HepG2 (cell line): ENCODE results near the gene PTGIS. TPM values are rescaled to one million over a fixed set of nuclear protein-coding genes. Genes with fewer than 3 reads are reported as not detected.

Experiments
- ATF3 ChIP-seq: sonication (generic); formaldehyde crosslinking; IDR thresholded peaks from 2 replicates; pipeline ENCODE4 v1.4.0; 2020; ENCODE audit warnings: missing genetic modification reagents
- BRD4 ChIP-seq: sonication (generic); formaldehyde crosslinking; IDR thresholded peaks from 2 replicates; pipeline ENCODE4 v1.4.0; 2020; ENCODE audit warnings: missing genetic modification reagents
- LBX2 ChIP-seq: sonication (generic); formaldehyde crosslinking; IDR thresholded peaks from 2 replicates; pipeline ENCODE4 v1.5.0; 2020; ENCODE audit warnings: missing genetic modification reagents, mild to moderate bottlenecking, borderline replicate concordance
- MATR3 ChIP-seq: sonication (generic); formaldehyde crosslinking; IDR thresholded peaks from 2 replicates; pipeline ENCODE4 v1.4.0; 2020; ENCODE audit warnings: missing genetic modification reagents
- MTA1 ChIP-seq: sonication (generic); formaldehyde crosslinking; IDR thresholded peaks from 2 replicates; pipeline ENCODE4 v1.4.0; 2020; ENCODE audit warnings: missing genetic modification reagents, mild to moderate bottlenecking, borderline replicate concordance
- NFATC3 ChIP-seq: sonication (generic); formaldehyde crosslinking; IDR thresholded peaks from 2 replicates; pipeline ENCODE4 v1.5.1; 2020; ENCODE audit warnings: mild to moderate bottlenecking, missing genetic modification reagents
- PCBP2 ChIP-seq: fragments of 200-400 bp; formaldehyde crosslinking; optimal IDR thresholded peaks from 2 replicates; pipeline ENCODE3; 2018; ENCODE audit warnings: low read length, low read depth; ENCODE audit not compliant: poor library complexity, severe bottlenecking
- PHF5A ChIP-seq: IDR thresholded peaks from one replicate; pipeline ENCODE4 v1.6.1; 2018; ENCODE audit warnings: low read depth, missing genetic modification reagents; ENCODE audit not compliant: unreplicated experiment
- SP140L ChIP-seq: sonication (generic); formaldehyde crosslinking; IDR thresholded peaks from 2 replicates; pipeline ENCODE4 v1.4.0; 2020; ENCODE audit warnings: missing genetic modification reagents, borderline replicate concordance
- TMF1 ChIP-seq: sonication (generic); formaldehyde crosslinking; IDR thresholded peaks from 2 replicates; pipeline ENCODE4 v1.8.1; 2022; ENCODE audit warnings: low read depth, missing genetic modification reagents
- ZNF318 ChIP-seq: sonication (generic); formaldehyde crosslinking; IDR thresholded peaks from 2 replicates; pipeline ENCODE4 v1.4.0; 2020; ENCODE audit warnings: mild to moderate bottlenecking, missing genetic modification reagents
- ZNF431 ChIP-seq: sonication (generic); formaldehyde crosslinking; IDR thresholded peaks from 2 replicates; pipeline ENCODE4 v1.9.0; 2022; ENCODE audit warnings: missing genetic modification reagents, low read depth, mild to moderate bottlenecking, borderline replicate concordance
- ZNF543 ChIP-seq: sonication (generic); formaldehyde crosslinking; IDR thresholded peaks from 2 replicates; pipeline ENCODE4 v1.4.0; 2020; ENCODE audit warnings: mild to moderate bottlenecking, missing genetic modification reagents
- ZNF577 ChIP-seq: sonication (generic); formaldehyde crosslinking; IDR thresholded peaks from 2 replicates; pipeline ENCODE4 v1.4.0; 2020; ENCODE audit warnings: mild to moderate bottlenecking, low read depth, missing genetic modification reagents, borderline replicate concordance
- ZNF7 ChIP-seq: IDR thresholded peaks from 2 replicates; pipeline ENCODE4 v1.6.1; 2016; ENCODE audit warnings: missing biosample characterization, missing genetic modification reagents
- polyA plus RNA-seq, 8 experiments: library from polyadenylated mRNA; depleted of rRNA in 3 of 8; stranded (reverse) in 7 of 8; unstranded in 1 of 8; fragments of >200 nt; fragmentation: Illumina TruSeq in 4 of 8; extraction: Trizol in 4 of 8; gene quantifications; 2 replicates each; pipeline versions ENCODE4 v1.2.1 to v1.2.3, GENCODE V29; 2011 to 2016; ENCODE audit warnings: low read depth in 4 of 8, missing spikeins in 1 of 8, mixed read lengths in 1 of 8; ENCODE audit not compliant: insufficient read depth in 1 of 8
- total RNA-seq, 5 experiments: library from RNA; depleted of rRNA; stranded (reverse); fragments of >200 nt; fragmentation: Illumina TruSeq; extraction: Trizol; gene quantifications; 2 replicates each; pipeline ENCODE4 v1.2.3, GENCODE V29; 2016; ENCODE audit warnings: low read depth in 1 of 5

Gene PTGIS
- total and polyA plus RNA-seq, 2 of the 13 experiments (the other 11 are each of a cell fraction or from before 2014, with no cell fraction given) = not detected

GRCh38 chr20:49508435-49509199 lies 59.3 kb downstream of the PTGIS start (continued):
- TF ChIP-seq NFATC3 (CRISPR knock-in tag) = no peak
- TF ChIP-seq BRD4 = no peak
- TF ChIP-seq ZNF431 (CRISPR knock-in tag) = no peak
- no peak for TF ChIP-seq MATR3 (CRISPR knock-in tag)
- TF ChIP-seq PHF5A (CRISPR knock-in tag) = no peak
- TF ChIP-seq ZNF7 (CRISPR knock-in tag) = no peak
- TF ChIP-seq PCBP2 = peak; percentile 77
- TF ChIP-seq LBX2 (CRISPR knock-in tag) = no peak
- no peak for TF ChIP-seq MTA1
- TF ChIP-seq TMF1 = no peak
- TF ChIP-seq ZNF577 (CRISPR knock-in tag) = no peak
- peak; percentile 75 for TF ChIP-seq ATF3 (CRISPR knock-in tag)
- no peak for TF ChIP-seq SP140L (CRISPR knock-in tag)
- no peak for TF ChIP-seq ZNF318 (CRISPR knock-in tag)
- TF ChIP-seq ZNF543 (CRISPR knock-in tag) = no peak
